Osteocyte (in vitro differentiated cells): ENCODE results near the gene MFAP3L. TPM values are rescaled to one million over a fixed set of nuclear protein-coding genes. Genes with fewer than 3 reads are reported as not detected.

Experiments used
- DNase-seq: peaks from one replicate; pipeline ENCODE4 v3.0.0; 2021; ENCODE audit warnings: mixed read lengths; ENCODE audit not compliant: unreplicated experiment; ENCODE audit errors: extremely low spot score
- H3K27ac Mint-ChIP-seq: one replicate; pipeline ENCODE4 v1.8.0; 2021; ENCODE audit warnings: mild to moderate bottlenecking, mixed read lengths; ENCODE audit not compliant: unreplicated experiment
- H3K27me3 Mint-ChIP-seq: one replicate; pipeline ENCODE4 v1.8.0; 2021; ENCODE audit warnings: mixed read lengths; ENCODE audit not compliant: unreplicated experiment
- H3K36me3 Mint-ChIP-seq: one replicate; pipeline ENCODE4 v1.8.0; 2021; ENCODE audit warnings: mixed read lengths; ENCODE audit not compliant: unreplicated experiment
- H3K4me1 Mint-ChIP-seq: one replicate; pipeline ENCODE4 v1.8.0; 2021; ENCODE audit warnings: mixed read lengths; ENCODE audit not compliant: unreplicated experiment
- H3K4me3 Mint-ChIP-seq: one replicate; pipeline ENCODE4 v1.8.0; 2021; ENCODE audit warnings: mild to moderate bottlenecking, moderate library complexity, mixed read lengths; ENCODE audit not compliant: unreplicated experiment
- H3K9me3 Mint-ChIP-seq: one replicate; pipeline ENCODE4 v1.8.0; 2021; ENCODE audit warnings: mixed read lengths; ENCODE audit not compliant: unreplicated experiment
- CTCF ChIP-seq: fragments of 200-600 bp; sonication (generic); IDR thresholded peaks from 2 replicates; pipeline ENCODE4 v1.5.0; 2021; ENCODE audit warnings: antibody characterized with exemption, mild to moderate bottlenecking, moderate library complexity
- total RNA-seq: library from RNA; stranded (reverse); gene quantifications from 2 replicates; pipeline ENCODE4 v1.2.1, GENCODE V29; 2021

MFAP3L gene
- total RNA-seq, 1 donor from 2014 or later, result 2.5 TPM

GRCh38 chr4:170027181-170027829 lies 1.1 kb upstream of the MFAP3L start:
- peaks cover 10% of the 10 kb centered on the region for H3K4me1 Mint-ChIP-seq
- DNase-seq, result peak; percentile 97
- no peak for TF ChIP-seq CTCF
- H3K9me3 Mint-ChIP-seq, result no peaks in the 10 kb centered on the region
- H3K27ac Mint-ChIP-seq, result peak overlapping the region; percentile 62
- no peaks in the 10 kb centered on the region for H3K36me3 Mint-ChIP-seq
- H3K27me3 Mint-ChIP-seq, result peaks cover 55% of the 10 kb centered on the region
- H3K4me3 Mint-ChIP-seq, result peak overlapping the region; percentile 86

- Mint-ChIP-seq H3K27ac (no peak overlapping the region), H3K4me1 (peaks cover 10% of the 10 kb centered on the region), H3K9me3 (no peaks in the 10 kb centered on the region), H3K36me3 (no peaks in the 10 kb centered on the region), H3K4me3 (peak overlapping the region; percentile 78), H3K27me3 (peaks cover 45% of the 10 kb centered on the region)
- DNase-seq, result no peak
- no peak for TF ChIP-seq CTCF
Observed at GRCh38 chr4:170025523-170026252, 507 bp downstream of the MFAP3L start.

GRCh38 chr4:170022211-170022610 lies 4.0 kb downstream of the MFAP3L start:
- Mint-ChIP-seq H3K27ac (no peak overlapping the region), H3K4me1 (peaks cover 3% of the 10 kb centered on the region), H3K27me3 (peaks cover 31% of the 10 kb centered on the region), H3K4me3 (no peak overlapping the region), H3K36me3 (no peaks in the 10 kb centered on the region), H3K9me3 (no peaks in the 10 kb centered on the region)
- TF ChIP-seq CTCF, result no peak
- no peak for DNase-seq

GRCh38 chr4:170017252-170017651 lies 8.9 kb downstream of the MFAP3L start:
- Mint-ChIP-seq H3K4me3 (no peak overlapping the region), H3K9me3 (no peaks in the 10 kb centered on the region), H3K27ac (no peak overlapping the region), H3K4me1 (no peaks in the 10 kb centered on the region), H3K36me3 (no peaks in the 10 kb centered on the region), H3K27me3 (peaks cover 6% of the 10 kb centered on the region)
- DNase-seq, result no peak
- no peak for TF ChIP-seq CTCF

- Mint-ChIP-seq H3K27ac (no peak overlapping the region), H3K4me1 (no peaks in the 10 kb centered on the region), H3K36me3 (no peaks in the 10 kb centered on the region), H3K4me3 (no peak overlapping the region), H3K9me3 (no peaks in the 10 kb centered on the region), H3K27me3 (peaks cover 5% of the 10 kb centered on the region)
- DNase-seq, result no peak
- no peak for TF ChIP-seq CTCF
Observed at GRCh38 chr4:170015285-170015684, 10.9 kb downstream of the MFAP3L start.
